Thyroid gland (tissue), 4 donors: ENCODE data around the gene AP1S3. TPM values are rescaled to one million over a fixed set of nuclear protein-coding genes. Genes with fewer than 3 reads are reported as not detected.

Experiments
- DNase-seq, 2 donors: peaks; one replicate each; pipeline ENCODE4 v3.0.0-alpha.2; 2019
- H3K27ac ChIP-seq, 3 donors: fragments of 200-600 bp; sonication (generic); 1 replicate in 2 of 3; 2 replicates in 1 of 3; pipeline ENCODE4 v1.5.1; 2016 to 2019; ENCODE audit warnings: mild to moderate bottlenecking in 1 of 3, moderate library complexity in 1 of 3
- H3K27me3 ChIP-seq: fragments of 200-600 bp; sonication (generic); one replicate; pipeline ENCODE4 v1.5.1; 2019
- H3K36me3 ChIP-seq, 2 donors: fragments of 200-600 bp; sonication (generic); one replicate each; pipeline ENCODE4 v1.5.1; 2016 to 2019
- H3K4me1 ChIP-seq, 2 donors: fragments of 200-600 bp; sonication (generic); one replicate each; pipeline ENCODE4 v1.5.1; 2017 to 2019
- H3K4me3 ChIP-seq, 3 donors: fragments of 200-600 bp; sonication (generic); replicated peaks in 1 of 3; 1 replicate in 2 of 3; 2 replicates in 1 of 3; pipeline ENCODE4 v1.5.1; 2016; ENCODE audit warnings: mild to moderate bottlenecking in 1 of 3
- H3K9me3 ChIP-seq: fragments of 200-600 bp; sonication (generic); one replicate; pipeline ENCODE4 v1.5.1; 2017
- CTCF ChIP-seq, 6 experiments: fragments of 200-600 bp in 3 of 6; fragments of 450-650 bp in 3 of 6; sonication (generic) in 3 of 6; IDR thresholded peaks; one replicate each; pipeline ENCODE4 v1.5.1; 2016 to 2019; ENCODE audit warnings: antibody characterized with exemption in 6 of 6, mild to moderate bottlenecking in 2 of 6, inconsistent platforms in 1 of 6, moderate library complexity in 1 of 6
- POLR2A ChIP-seq, 2 donors: fragments of 450-650 bp; IDR thresholded peaks; one replicate each; pipeline ENCODE4 v1.6.1; 2017; ENCODE audit warnings: antibody characterized with exemption in 2 of 2, mild to moderate bottlenecking in 2 of 2, moderate library complexity in 1 of 2
- WGBS, 2 donors: methylation state at CpG; one replicate each; pipeline ENCODE4 v1.1.5; 2017; 5-methylcytosine and 5-hydroxymethylcytosine counted together
- intact Hi-C: fragments of 100-400 bp; cut with DNase I; formaldehyde crosslinking; loops from one replicate; pipeline ENCODE4 v1.15.1; 2023
- total RNA-seq, 4 donors: library from RNA; depleted of rRNA; stranded (reverse); fragments of >200 nt; gene quantifications; one replicate each; pipeline ENCODE4 v1.2.3, GENCODE V29; 2016

Gene AP1S3
- total RNA-seq, 4 donors from 2014 or later = 37.5 to 92.6 (median 44.8) TPM

- intact Hi-C loops = no loop called here
- TF ChIP-seq POLR2A (IDR thresholded peaks at IDR 0.05) (no peak), CTCF (IDR thresholded peaks at IDR 0.05) (no peak)
- Histone ChIP-seq H3K4me3 (no peak overlapping the region), H3K36me3 (peaks cover 0 to 6% of the 10 kb centered on the region in 2 donors), H3K9me3 (no peaks in the 10 kb centered on the region), H3K27ac (no peak overlapping the region), H3K4me1 (peaks cover 0 to 8% of the 10 kb centered on the region in 2 donors), H3K27me3 (no peaks in the 10 kb centered on the region)
- WGBS, 2 donors = 85 to 97% methylated on average over 8 of the region's 8 CpGs
- no peak for DNase-seq
These were observed 63.2 kb downstream of the AP1S3 start for GRCh38 chr2:223774193-223774592.

- Histone ChIP-seq H3K36me3 (peaks cover 0 to 6% of the 10 kb centered on the region in 2 donors), H3K9me3 (no peaks in the 10 kb centered on the region), H3K27ac (no peak overlapping the region), H3K4me1 (peaks cover 0 to 10% of the 10 kb centered on the region in 2 donors), H3K4me3 (no peak overlapping the region), H3K27me3 (no peaks in the 10 kb centered on the region)
- WGBS, 2 donors = 93 to 95% methylated on average over 3 of the region's 3 CpGs
- TF ChIP-seq POLR2A (IDR thresholded peaks at IDR 0.05) (no peak), CTCF (IDR thresholded peaks at IDR 0.05) (no peak)
- intact Hi-C loops = no loop called here
- no peak for DNase-seq
These were observed 65.0 kb downstream of the AP1S3 start for GRCh38 chr2:223772363-223772762.

- DNase-seq = no peak
- intact Hi-C loops = no loop called here
- 90 to 95% methylated on average over 4 of the region's 4 CpGs for WGBS, 2 donors
- H3K27ac ChIP-seq = no peak overlapping the region
- no peak for TF ChIP-seq POLR2A (IDR thresholded peaks at IDR 0.05)
- no peak for TF ChIP-seq CTCF (IDR thresholded peaks at IDR 0.05)
- no peaks in the 10 kb centered on the region for H3K9me3 ChIP-seq
- no peaks in the 10 kb centered on the region for H3K27me3 ChIP-seq
- no peak overlapping the region for H3K4me3 ChIP-seq
- H3K36me3 ChIP-seq = peaks cover 0 to 6% of the 10 kb centered on the region in 2 donors
- peaks cover 0 to 6% of the 10 kb centered on the region in 2 donors for H3K4me1 ChIP-seq
These were observed 65.9 kb downstream of the AP1S3 start for GRCh38 chr2:223771475-223771874.

- Histone ChIP-seq H3K36me3 (no peaks in the 10 kb centered on the region), H3K27me3 (no peaks in the 10 kb centered on the region), H3K4me3 (no peak overlapping the region), H3K9me3 (no peaks in the 10 kb centered on the region), H3K4me1 (peaks cover 24 to 35% of the 10 kb centered on the region in 2 donors), H3K27ac (peak overlapping the region; percentile 2 to 44 (median 14))
- TF ChIP-seq CTCF (IDR thresholded peaks at IDR 0.05) = no peak
- no peak for TF ChIP-seq POLR2A (IDR thresholded peaks at IDR 0.05)
- whole genome bisulfite sequencing, 2 donors = 75 to 84% methylated on average over 3 of the region's 3 CpGs
- no peak for DNase-seq
- intact Hi-C loops = no loop called here
These were observed 69.2 kb downstream of the AP1S3 start for GRCh38 chr2:223768179-223768578.

GRCh38 chr2:223767341-223767740 lies 70.0 kb downstream of the AP1S3 start:
- intact Hi-C loops = no loop called here

More at GRCh38 chr2:223767341-223767740, 70.0 kb downstream of the AP1S3 start:
- peaks cover 30 to 40% of the 10 kb centered on the region in 2 donors for H3K4me1 ChIP-seq
- no peaks in the 10 kb centered on the region for H3K36me3 ChIP-seq
- no peak overlapping the region for H3K4me3 ChIP-seq
- TF ChIP-seq POLR2A (IDR thresholded peaks at IDR 0.05) (no peak), CTCF (IDR thresholded peaks at IDR 0.05) (no peak)
- no peaks in the 10 kb centered on the region for H3K9me3 ChIP-seq
- no peaks in the 10 kb centered on the region for H3K27me3 ChIP-seq
- peak overlapping the region; percentile 2 to 44 (median 38) for H3K27ac ChIP-seq
- DNase-seq = no peak
